Erythroblast (primary cell): ENCODE results near the gene ANKRD29.

ENCODE experiments used
- GATA1 ChIP-seq: IDR thresholded peaks from 2 replicates; pipeline ENCODE4 v1.6.1; 2011; ENCODE audit warnings: low read depth, mild to moderate bottlenecking, control low read depth, low read length, moderate library complexity
- POLR2A ChIP-seq: IDR thresholded peaks from 2 replicates; pipeline ENCODE4 v1.6.1; 2011; ENCODE audit warnings: mild to moderate bottlenecking, low read length

DNA sequence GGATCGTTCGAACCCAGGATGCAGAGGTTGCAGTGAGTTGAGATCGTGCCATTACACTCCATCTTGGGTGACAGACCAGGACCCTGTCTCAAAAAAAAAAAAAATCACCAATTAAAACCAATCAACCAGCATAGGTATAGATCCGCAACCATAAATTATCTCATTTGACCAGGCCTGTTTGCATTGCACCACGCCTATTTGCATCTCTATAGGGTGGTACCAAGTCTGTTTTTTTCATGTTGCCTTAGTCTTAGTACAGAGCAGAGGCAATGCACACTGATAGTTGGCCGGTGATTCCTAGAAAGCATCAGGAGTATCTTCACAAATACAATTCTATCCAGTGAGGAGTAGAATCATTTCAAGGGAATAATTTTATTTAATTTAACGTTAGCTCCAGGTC, 67.1 kb downstream of the ANKRD29 start:
- TF ChIP-seq POLR2A (no peak), GATA1 (no peak)
